ENCODE data around the gene GABARAPL1.
"Not testable (repeated sequence)": the region's sequence is repeated elsewhere in the genome, so short reads cannot be mapped to it uniquely, and the experiment has no call there.

Gene GABARAPL1

DNA sequence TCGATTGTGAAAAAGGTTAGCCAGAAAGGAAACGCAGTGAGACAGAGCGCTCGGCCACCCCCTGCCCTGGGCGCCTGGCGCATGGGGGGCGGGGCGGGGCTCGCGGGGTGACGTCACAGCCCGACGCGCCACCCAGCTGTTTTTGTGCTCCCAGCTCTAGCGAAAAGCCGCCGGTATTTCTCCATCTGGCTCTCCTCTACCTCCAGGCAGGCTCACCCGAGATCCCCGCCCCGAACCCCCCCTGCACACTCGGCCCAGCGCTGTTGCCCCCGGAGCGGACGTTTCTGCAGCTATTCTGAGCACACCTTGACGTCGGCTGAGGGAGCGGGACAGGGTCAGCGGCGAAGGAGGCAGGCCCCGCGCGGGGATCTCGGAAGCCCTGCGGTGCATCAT lies at the start of gene GABARAPL1:
Gene GABARAPL1 (plus strand): TSS at position 139 of the 393 bp plus-strand sequence. CDS start 253 bp downstream, at position 392.
- DNase-seq (ENCODE audit: low read depth in 2 of 2): peak; percentile 60 to 64

- DNase-seq (ENCODE audit: low read depth in 2 of 2): no peak
Observed at GRCh38 chr12:10163084-10163483, 49.6 kb upstream of the GABARAPL1 start.

DNA sequence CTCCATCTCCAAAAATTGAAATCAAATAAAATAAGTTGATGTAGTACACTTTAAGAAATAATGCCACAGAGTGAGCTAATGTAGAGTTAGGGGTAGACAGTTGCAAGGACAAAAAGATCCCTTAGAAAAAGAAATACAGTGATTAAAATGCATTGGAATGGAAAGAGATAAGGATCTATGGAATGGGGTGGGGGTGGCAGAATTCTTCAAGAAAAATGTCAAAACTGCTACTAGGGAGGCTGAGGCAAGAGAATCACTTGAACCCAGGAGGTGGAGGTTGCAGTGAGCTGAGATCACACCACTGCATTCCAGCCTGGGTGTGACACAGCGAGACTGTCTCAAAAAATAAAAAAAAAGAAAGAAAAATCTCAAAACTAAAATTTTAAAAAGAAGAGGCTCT lies 47.3 kb upstream of the GABARAPL1 start:
- no peak for DNase-seq (ENCODE audit: low read depth in 2 of 2)

DNA sequence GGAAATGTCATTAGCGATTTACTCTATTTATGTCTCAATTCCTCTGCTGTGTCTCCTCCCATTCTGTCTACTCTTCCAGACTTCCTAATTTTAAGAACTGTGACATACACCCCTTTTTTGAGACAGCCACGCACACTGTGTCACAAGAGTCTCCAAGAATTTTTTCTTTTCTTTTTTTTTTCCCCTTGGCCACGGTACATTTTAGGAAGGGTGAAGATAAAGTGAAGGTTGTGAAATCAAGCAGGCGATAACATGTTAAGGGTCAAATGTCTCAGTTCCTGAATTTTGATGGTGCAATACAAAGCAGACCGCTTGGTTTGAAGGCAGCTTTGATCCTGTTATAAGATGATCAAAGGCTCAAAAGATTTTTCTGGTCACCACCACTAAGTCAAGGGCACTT lies 45.1 kb upstream of the GABARAPL1 start:
- DNase-seq (ENCODE audit: low read depth in 2 of 2): no peak

- no peak for DNase-seq (ENCODE audit: low read depth in 2 of 2)
Observed at GRCh38 chr12:10169104-10169503, 43.6 kb upstream of the GABARAPL1 start.

- DNase-seq (ENCODE audit: low read depth in 2 of 2): no peak
Observed at GRCh38 chr12:10170216-10170615, 42.5 kb upstream of the GABARAPL1 start.

GRCh38 chr12:10171973-10172728 lies 40.5 kb upstream of the GABARAPL1 start, which contains the start of gene OLR1:
TSS of gene OLR1 (minus strand) at chr12:10172132. CDS start at chr12:10172077, 55 bp downstream.
- no peak for DNase-seq (ENCODE audit: low read depth in 2 of 2)

- DNase-seq (ENCODE audit: low read depth in 2 of 2): no peak
Observed at GRCh38 chr12:10174986-10175614, 37.6 kb upstream of the GABARAPL1 start.

- no peak for DNase-seq (ENCODE audit: low read depth in 2 of 2)
Observed at GRCh38 chr12:10175846-10176636, 36.6 kb upstream of the GABARAPL1 start.

DNA sequence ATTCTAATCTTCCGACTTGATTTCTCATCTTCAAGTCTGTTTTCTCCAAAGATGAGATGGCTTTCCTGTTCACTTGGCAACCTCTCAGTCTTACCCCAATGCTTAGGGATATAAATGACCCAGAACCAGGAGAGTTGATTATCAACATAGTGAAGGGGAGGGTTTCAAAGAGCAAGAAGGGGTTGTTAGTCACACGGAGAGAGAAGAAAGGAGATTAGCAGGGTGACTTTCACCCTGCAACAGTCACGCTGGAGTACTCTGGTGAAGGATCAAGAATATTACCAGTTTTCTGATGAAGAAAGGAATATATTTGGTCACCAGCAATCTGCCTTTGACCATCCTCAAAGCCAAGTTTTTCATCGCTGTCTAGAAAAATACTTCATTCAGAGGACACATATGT lies 33.9 kb upstream of the GABARAPL1 start, which contains the start of gene TMEM52B:
Gene TMEM52B (plus strand): TSS at position 212 of the 400 bp plus-strand sequence. CDS start 543 bp downstream, outside the sequence.
- no peak for DNase-seq (ENCODE audit: low read depth in 2 of 2)

DNA sequence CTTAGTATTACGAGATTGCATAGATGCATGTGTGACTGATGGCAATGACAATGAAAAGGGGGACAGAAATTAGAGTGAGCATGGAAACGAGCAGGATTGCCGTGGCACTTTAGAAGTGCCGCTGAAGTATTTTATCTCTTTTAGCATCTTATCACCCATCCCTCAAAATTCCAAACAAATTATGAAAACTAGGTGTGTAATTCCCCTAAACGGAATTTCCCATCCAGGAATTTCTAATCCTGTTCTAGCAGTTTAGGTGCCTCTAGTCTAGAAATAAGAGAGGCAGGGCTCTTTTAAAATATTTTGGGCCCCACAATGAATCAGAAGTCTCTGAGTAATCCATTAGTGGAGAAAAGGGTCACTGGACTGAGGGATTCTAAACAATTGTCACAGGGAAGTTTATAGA lies 32.9 kb upstream of the GABARAPL1 start:
- DNase-seq (ENCODE audit: low read depth in 2 of 2): no peak

DNA sequence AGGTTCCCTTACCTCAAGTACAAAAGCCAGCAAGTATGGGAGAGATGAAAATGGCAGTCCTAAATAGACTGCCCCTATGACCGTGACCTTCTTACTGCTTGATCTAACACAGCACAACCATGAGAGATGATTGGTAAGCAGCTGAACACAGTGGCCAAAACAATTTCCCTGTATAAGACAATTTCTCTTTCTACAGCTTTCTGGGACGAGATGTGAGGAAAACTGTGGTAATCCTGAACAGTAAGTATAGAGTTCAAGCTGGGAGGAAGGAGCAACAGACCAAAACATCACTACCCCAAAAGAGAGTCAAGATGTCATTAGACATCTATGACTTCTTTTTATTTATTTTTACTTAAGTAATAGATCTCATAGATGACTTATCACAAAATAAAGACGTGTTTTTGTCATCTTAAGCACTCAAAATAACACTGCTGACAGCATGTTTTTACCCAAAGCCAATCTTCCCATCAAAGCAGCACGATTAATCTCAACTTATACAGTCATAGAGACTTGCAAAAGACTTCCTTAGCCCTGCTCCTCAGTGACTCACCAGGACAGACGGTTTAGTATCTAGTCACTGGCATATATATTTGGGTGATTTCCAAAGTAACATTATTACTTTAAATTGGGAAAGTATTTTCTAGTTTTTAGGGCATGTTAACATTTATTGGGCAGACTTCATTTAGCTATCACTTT lies 30.2 kb upstream of the GABARAPL1 start:
- DNase-seq (ENCODE audit: low read depth in 2 of 2): no peak

DNA sequence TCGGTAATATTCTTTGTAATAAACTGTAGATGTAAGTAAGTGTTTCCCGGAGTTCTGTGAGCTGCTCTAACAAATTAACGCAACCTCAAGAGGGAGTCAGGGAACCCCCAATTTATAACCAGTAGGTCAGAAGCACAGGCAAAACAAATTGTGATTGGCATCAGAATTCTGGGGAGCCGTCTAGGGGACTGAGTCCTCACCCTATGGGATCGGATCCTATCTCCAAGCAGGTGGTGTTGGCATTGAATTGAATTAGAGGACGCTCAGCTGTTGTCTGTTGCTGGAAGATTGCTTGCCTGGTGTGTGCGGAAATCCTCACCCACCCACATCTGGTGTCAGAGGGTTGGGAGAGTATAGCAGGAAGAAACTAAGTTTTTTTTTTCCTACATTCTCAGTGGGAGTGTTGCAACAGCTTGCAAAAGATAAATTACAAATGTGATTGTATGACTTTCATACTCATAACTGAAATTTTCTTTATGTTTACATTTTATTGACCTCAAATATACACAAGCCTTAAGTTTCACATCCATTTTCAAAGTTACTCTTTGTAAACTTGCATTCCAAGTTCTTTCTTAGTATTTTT lies 28.3 kb upstream of the GABARAPL1 start:
- no peak for DNase-seq (ENCODE audit: low read depth in 2 of 2)

- no peak for DNase-seq (ENCODE audit: low read depth in 2 of 2)
Observed at GRCh38 chr12:10186299-10186698, 26.4 kb upstream of the GABARAPL1 start.

DNA sequence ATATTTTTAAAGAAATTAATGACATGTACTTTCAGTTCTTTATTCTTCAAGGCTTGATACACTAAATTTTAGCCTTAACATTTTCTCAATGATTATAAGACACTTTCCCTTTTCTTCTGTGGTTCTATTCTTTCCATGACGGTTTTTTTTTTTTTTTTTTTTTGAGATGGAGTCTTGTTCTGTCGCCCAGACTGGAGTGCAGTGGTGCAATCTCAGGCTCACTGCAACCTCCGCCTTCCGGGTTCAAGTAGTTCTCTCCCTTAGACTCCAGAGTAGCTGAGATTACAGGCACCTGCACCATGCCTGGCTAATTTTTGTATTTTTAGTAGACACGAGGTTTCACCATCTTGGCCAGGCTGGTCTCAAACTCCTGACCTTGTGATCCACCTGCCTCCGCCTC lies 25.7 kb upstream of the GABARAPL1 start:
- DNase-seq (ENCODE audit: low read depth in 2 of 2): not testable (repeated sequence)

- DNase-seq (ENCODE audit: low read depth in 2 of 2): no peak
Observed at GRCh38 chr12:10189653-10190052, 23.0 kb upstream of the GABARAPL1 start.

DNA sequence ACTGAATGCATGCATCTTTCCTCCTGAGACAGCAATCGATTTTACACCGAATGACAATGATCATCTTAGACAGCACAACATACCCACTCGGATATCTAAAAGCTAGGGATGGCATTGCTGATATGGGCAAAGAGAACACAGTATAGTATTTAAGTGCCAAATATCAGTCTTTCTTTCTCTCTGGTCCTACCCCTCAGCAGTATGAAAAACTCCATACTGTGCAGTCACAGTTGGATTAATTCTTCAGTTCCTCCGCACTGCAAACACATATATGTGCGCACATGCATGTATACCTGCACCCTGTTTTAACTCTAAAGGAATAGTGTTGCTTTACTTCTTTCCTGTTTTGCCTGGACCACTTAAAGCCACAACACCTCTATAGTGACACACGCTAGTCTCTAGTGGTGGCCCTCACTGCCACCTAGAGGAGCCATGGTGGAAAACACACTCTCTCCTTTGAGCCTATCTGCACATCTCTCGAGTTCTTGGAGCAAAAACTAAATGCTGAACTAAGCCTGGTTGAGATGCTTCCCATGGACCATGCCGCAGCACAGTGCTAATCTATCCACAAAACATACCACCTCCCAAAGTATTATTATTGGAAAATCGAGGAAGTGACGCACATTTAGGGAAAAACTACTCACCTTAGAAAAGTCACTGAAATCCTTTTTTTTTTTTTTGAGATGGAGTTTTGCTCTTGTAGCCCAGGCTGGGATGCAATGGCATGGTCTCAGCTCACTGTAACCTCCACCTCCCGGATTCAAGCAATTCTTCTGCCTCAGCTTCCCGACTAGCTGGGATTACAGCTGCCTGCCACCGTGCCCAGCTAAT lies 21.9 kb upstream of the GABARAPL1 start:
- DNase-seq (ENCODE audit: low read depth in 2 of 2): peak; percentile 20 to 25

DNA sequence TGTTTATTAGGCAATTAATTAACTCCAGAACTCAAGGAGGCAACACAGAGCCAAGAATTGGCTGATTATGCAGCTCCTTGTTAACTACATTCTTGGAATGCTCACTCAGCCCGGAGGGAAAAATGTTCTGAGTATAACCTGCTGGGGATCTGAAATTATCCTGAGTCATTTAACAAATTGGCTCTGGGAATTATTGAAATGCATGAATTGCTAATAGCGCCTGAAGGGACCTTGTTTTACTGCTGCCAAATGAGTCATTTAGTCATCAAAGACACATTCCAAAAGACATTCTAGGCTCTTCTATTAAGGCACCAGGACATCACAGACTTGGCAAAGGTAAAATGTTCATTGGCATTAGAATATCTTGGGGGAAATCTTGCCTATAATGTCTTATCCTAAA lies 20.8 kb upstream of the GABARAPL1 start:
- DNase-seq (ENCODE audit: low read depth in 2 of 2): no peak

GRCh38 chr12:10194160-10194670 lies 18.5 kb upstream of the GABARAPL1 start:
- DNase-seq (ENCODE audit: low read depth in 2 of 2): no peak

- DNase-seq (ENCODE audit: low read depth in 2 of 2): no peak
Observed at GRCh38 chr12:10196210-10196609, 16.5 kb upstream of the GABARAPL1 start.

Data from activated CD4-positive, alpha-beta T cell treated with anti-CD3 and anti-CD28 coated beads for 24 hours (primary cell).